Activated CD8-positive, alpha-beta memory T cell treated with anti-CD3 and anti-CD28 coated beads for 36 hours (primary cell): ENCODE results near the gene APLF. TPM values are rescaled to one million over a fixed set of nuclear protein-coding genes. Genes with fewer than 3 reads are reported as not detected.
"Not testable (repeated sequence)": the region's sequence is repeated elsewhere in the genome, so short reads cannot be mapped to it uniquely, and the experiment has no call there.

ENCODE experiments used
- CTCF ChIA-PET: fragments of 350-600 bp; sonication (Branson Sonifier 250); formaldehyde crosslinking; loops from one replicate; lab custom pipeline; 2021; ENCODE audit warnings: antibody characterized with exemption; lab: Charles Lee
- POLR2A ChIA-PET: fragments of 350-600 bp; sonication (Branson Sonifier 250); formaldehyde crosslinking; loops from one replicate; lab custom pipeline; 2021; ENCODE audit warnings: antibody characterized with exemption; lab: Charles Lee
- total RNA-seq, 2 experiments: library from RNA; stranded (reverse); gene quantifications; one replicate each; pipeline ENCODE4 v1.2.3, GENCODE V29; 2021

Gene APLF
- total RNA-seq, 2 experiments from 2014 or later: 2.7 to 2.8 TPM

DNA sequence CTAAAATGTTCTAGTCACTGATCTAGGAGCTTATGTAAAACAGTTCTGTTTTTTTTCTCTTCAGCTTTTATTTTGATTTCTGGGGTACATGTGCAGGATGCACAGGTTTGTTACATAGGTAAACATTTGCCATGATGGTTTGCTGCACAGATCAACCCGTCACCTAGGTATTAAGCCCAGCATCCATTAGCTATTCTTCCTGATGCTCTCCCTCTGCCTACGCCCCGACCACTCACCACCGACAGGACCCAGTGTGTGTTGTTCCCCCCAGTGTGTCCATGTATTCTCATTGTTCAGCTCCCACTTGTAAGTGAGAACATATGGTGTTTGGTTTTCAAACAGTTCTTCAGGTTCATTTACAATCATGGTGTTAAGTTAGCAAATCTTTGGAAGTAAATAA lies 91.2 kb downstream of the APLF start:
- ChIA-PET POLR2A (no interaction called here), CTCF (no interaction called here)

- CTCF ChIA-PET: no interaction called here
- POLR2A ChIA-PET: no interaction called here
Measured at GRCh38 chr2:68559692-68560091, 92.3 kb downstream of the APLF start.

DNA sequence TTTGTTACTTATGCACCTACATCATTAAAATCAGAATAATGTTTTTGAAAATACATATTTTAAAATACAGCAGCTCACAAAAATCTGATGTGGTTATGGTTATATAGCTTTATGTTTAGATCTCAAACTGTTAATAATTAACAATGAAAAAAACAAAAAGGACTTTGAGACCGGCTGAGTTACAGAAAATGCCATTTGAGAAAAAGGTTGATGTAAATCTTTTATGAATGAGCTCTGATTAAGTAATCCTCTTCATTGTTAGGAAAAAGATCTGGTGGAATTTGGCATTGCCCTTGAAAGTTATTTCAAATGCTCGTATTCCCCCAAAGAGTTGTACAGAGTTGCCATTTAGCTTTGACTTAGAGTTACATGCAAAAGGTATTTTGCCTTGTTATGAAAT lies 93.2 kb downstream of the APLF start:
- CTCF ChIA-PET: no interaction called here
- POLR2A ChIA-PET: no interaction called here

- ChIA-PET CTCF (no interaction called here), POLR2A (no interaction called here)
Measured at GRCh38 chr2:68561372-68561771, 94.0 kb downstream of the APLF start.

DNA sequence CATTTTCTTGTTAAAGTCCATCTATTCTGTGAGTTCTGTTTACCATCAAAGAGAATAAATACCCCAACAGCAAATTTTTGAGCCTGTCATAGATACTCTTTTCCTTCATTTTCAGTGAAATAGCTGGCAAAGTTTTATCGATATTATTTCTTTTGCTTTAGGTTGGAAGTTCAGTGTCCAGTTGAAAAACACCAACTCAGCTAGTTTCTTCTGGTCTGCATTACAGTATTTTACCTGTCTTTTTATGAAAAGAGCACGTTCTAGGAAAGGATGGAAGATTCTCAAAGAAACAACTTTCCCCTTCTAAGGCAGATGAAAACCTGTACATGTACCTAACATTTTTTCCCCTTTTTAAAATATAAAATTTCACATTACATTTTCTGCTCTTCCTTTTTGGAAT lies 95.5 kb downstream of the APLF start:
- POLR2A ChIA-PET: no interaction called here
- CTCF ChIA-PET: interaction anchor here (0.9 kb wide), 1 partner anchor 84 kb away, joined by 3 read pairs; no protein-coding TSS in a partner anchor

- CTCF ChIA-PET: no interaction called here
- POLR2A ChIA-PET: no interaction called here
Measured at GRCh38 chr2:68564426-68564825, 97.0 kb downstream of the APLF start.

DNA sequence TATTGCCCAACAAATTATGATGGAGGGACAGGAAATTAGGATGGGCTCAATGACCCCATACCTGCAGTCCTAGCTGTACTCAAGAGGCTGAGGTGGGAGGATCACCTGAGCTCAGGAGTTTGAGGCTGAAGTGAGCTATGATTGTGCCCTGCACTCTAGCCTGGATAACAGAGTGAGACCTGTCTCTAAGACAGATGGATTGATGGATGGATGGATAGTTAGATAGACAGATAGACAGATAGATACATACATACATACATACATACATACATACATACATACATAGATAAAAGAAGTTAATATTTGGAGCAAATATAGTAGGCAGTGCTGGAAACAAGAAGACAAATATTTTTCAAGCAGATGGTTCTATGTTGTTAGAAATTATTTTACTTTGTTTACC lies 97.9 kb downstream of the APLF start:
- ChIA-PET CTCF (no interaction called here), POLR2A (no interaction called here)

GRCh38 chr2:68565858-68566257 lies 98.5 kb downstream of the APLF start:
- CTCF ChIA-PET: no interaction called here
- POLR2A ChIA-PET: no interaction called here

- CTCF ChIA-PET: no interaction called here
- POLR2A ChIA-PET: no interaction called here
Measured at GRCh38 chr2:68566362-68566761, 99.0 kb downstream of the APLF start.

- POLR2A ChIA-PET: no interaction called here
- CTCF ChIA-PET: no interaction called here
Measured at GRCh38 chr2:68568116-68568515, 100.7 kb downstream of the APLF start.

DNA sequence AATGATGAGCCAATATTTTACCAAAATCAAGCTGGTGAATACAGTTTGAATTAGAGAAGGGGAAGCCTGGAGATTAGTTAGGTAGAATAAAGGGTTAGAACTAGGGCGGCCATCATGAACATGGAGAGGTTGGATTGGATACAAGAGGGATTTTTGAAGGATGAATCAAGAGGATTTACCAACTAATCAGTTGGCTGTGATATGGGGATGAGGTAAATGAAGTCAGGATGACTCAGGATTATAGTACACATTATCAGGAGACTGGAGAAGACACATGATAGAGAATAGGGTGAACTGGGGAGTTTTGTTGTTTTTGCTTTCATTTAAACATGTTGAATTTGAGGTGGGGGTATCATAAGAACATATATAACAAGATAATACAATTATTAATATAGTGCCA lies 102.2 kb downstream of the APLF start:
- CTCF ChIA-PET: no interaction called here
- POLR2A ChIA-PET: no interaction called here

- CTCF ChIA-PET, POLR2A ChIA-PET: not testable (repeated sequence)
Measured at GRCh38 chr2:68570434-68570833, 103.0 kb downstream of the APLF start.

DNA sequence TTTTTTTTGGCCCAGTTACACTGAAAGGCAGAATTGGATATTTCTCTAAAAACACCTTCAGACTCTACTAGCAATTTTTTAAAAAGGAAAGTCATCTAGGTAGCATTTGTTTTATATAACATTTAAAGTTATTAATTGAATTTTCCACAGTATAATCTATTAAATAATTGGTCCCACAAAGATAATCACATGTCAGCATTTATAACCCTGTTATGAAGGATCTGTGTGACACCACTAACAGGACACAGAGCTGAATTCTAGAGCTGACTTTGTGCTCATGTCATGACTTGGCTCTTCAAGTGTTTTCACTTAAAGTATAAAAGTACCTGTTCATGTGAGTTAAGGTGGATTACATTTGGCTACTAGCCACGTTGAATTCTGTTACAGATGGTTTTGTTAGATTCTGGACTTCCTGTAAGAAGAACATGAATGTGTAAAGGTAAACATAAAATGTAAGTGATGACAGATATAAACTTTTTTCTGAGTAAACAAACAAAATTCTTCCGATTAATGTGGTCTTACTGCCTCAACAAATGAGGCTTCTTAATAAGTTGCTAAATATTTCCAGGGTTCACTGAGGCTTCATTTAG lies 106.9 kb downstream of the APLF start:
- POLR2A ChIA-PET: no interaction called here
- CTCF ChIA-PET: interaction anchor here (0.6 kb wide), 1 partner anchor 49 kb away, joined by 4 read pairs; no protein-coding TSS in a partner anchor

- POLR2A ChIA-PET: no interaction called here
Measured at GRCh38 chr2:68577183-68577582, 109.8 kb downstream of the APLF start.

DNA sequence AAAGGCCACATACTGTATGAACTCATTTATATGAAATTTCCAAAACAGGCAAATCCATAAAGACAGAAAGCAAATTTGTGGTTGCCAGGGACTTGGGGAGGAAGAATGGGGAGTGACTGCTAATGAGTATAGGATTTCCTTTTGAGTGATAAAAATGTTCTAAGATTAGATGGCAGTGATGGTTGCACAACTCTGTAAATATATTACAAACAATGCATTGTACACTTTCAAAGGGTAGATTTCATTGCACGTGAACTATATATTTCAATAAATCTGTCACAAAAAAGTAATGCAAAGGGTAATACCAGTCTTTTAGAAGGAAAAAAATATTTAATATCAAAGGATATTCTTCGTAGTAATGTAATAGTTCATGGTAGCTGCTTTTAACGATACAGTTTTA lies 112.3 kb downstream of the APLF start:
- ChIA-PET POLR2A (no interaction called here), CTCF (no interaction called here)

More at GRCh38 chr2:68577183-68577582, 109.8 kb downstream of the APLF start:
- CTCF ChIA-PET: no interaction called here

DNA sequence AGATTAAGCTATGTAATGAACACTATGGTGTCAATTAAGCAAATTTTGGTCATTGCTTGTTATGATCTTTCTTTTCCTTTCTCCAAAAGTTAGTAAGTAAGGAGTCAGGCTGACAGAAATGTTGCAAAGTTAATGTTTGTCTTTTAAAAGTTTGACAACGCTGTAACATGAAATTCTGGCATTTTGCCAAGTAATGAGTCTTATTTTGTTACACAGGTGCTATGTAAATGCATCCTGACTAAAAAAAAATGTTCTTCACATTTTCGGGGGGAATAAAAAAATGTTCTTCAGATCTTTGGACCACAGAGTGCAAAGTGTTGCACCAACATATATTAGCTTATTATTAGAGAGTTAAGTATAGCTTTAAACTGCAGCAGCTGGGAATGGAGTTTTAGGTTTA lies 121.2 kb downstream of the APLF start:
- CTCF ChIA-PET: no interaction called here
- POLR2A ChIA-PET: no interaction called here

- POLR2A ChIA-PET: no interaction called here
- CTCF ChIA-PET: interaction anchor here (0.8 kb wide), 1 partner anchor 18 kb away, joined by 3 read pairs; no protein-coding TSS in a partner anchor
Measured at GRCh38 chr2:68589963-68590362, 122.6 kb downstream of the APLF start.

- ChIA-PET CTCF (interaction anchor here (0.8 to 0.9 kb wide), 2 partner anchors 19 to 57 kb away, joined by 3 read pairs; no protein-coding TSS in a partner anchor), POLR2A (no interaction called here)
Measured at GRCh38 chr2:68590702-68591101, 123.3 kb downstream of the APLF start.

DNA sequence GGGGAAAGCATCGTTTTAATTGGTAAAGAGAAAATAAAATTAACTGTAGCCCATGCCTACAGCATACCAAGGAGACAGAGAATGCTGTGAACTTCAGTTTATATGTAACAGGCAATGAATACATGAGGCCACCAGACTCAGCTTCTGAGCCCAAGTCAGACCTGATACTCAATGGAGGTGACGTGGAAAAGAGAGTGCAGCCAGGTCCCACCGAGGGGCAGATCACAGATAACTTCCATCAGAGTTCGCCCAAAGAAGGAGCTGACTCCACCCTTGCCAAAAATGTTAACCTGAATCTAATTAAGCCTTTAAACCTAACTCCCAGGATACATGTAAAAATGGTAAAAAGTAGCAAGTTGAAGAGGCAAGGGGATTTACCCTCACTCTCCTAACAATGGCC lies 123.8 kb downstream of the APLF start:
- POLR2A ChIA-PET: no interaction called here
- CTCF ChIA-PET: interaction anchor here (0.9 kb wide), 1 partner anchor 56 kb away, joined by 3 read pairs; no protein-coding TSS in a partner anchor

GRCh38 chr2:68594041-68594440 lies 126.7 kb downstream of the APLF start:
- ChIA-PET POLR2A (no interaction called here), CTCF (interaction anchor here (1.6 kb wide), 1 partner anchor 127 kb away, joined by 13 read pairs; the partner anchor contains the start of genes APLF and FBXO48)
